ENCODE measurements around the gene WIPF1. TPM values are rescaled to one million over a fixed set of nuclear protein-coding genes. Genes with fewer than 3 reads are reported as not detected.

Gene WIPF1
- total RNA-seq, 1 experiment from 2014 or later, result 6.4 TPM

DNA sequence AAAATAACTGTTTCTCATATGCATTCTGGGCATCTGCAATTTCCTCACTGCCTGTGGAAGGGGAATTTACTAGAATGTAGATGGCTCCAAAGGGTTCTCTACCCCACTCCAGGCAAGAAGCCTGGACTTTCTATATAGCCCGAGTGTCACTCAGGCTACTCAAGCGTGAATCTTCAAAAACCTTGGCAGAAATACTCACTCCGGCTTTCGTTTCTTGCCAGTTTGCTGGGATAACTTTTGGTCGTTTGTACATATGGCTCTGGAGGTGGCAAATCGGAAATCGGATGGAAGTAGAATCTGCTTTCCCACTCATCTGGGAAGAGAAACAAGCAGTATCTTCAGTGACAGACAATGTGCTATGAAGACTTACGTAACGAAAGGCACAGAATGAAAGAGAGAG is 30.7 kb downstream of the WIPF1 start:
- no peak for DNase-seq (ENCODE audit: low spot score)
- no peaks in the 10 kb centered on the region for H3K4me1 Mint-ChIP-seq
- ATAC-seq, result no peak
- H3K27me3 Mint-ChIP-seq (ENCODE audit: low read depth), result peaks cover 3% of the 10 kb centered on the region; the same call in 1 of the 2 replicates
- TF ChIP-seq TCF7 (CRISPR knock-in tag; IDR thresholded peaks at IDR 0.05; ENCODE audit: low read depth), result no peak
- no peak for TF ChIP-seq MXD4 (CRISPR knock-in tag; IDR thresholded peaks at IDR 0.05; ENCODE audit: borderline replicate concordance)
- TF ChIP-seq ESRRA (CRISPR knock-in tag; IDR thresholded peaks at IDR 0.05; ENCODE audit: borderline replicate concordance), result no peak
- TF ChIP-seq, protein P1, sequence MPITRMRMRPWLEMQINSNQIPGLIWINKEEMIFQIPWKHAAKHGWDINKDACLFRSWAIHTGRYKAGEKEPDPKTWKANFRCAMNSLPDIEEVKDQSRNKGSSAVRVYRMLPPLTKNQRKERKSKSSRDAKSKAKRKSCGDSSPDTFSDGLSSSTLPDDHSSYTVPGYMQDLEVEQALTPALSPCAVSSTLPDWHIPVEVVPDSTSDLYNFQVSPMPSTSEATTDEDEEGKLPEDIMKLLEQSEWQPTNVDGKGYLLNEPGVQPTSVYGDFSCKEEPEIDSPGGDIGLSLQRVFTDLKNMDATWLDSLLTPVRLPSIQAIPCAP (CRISPR knock-in tag; IDR thresholded peaks at IDR 0.05), result no peak
- TF ChIP-seq, protein P2, sequence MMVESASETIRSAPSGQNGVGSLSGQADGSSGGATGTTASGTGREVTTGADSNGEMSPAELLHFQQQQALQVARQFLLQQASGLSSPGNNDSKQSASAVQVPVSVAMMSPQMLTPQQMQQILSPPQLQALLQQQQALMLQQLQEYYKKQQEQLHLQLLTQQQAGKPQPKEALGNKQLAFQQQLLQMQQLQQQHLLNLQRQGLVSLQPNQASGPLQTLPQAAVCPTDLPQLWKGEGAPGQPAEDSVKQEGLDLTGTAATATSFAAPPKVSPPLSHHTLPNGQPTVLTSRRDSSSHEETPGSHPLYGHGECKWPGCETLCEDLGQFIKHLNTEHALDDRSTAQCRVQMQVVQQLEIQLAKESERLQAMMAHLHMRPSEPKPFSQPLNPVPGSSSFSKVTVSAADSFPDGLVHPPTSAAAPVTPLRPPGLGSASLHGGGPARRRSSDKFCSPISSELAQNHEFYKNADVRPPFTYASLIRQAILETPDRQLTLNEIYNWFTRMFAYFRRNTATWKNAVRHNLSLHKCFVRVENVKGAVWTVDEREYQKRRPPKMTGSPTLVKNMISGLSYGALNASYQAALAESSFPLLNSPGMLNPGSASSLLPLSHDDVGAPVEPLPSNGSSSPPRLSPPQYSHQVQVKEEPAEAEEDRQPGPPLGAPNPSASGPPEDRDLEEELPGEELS (CRISPR knock-in tag; IDR thresholded peaks at IDR 0.05), result no peak
- TF ChIP-seq GTF2I (CRISPR knock-in tag; conservative IDR thresholded peaks at IDR 0.05), result no peak
- TF ChIP-seq, protein P3, sequence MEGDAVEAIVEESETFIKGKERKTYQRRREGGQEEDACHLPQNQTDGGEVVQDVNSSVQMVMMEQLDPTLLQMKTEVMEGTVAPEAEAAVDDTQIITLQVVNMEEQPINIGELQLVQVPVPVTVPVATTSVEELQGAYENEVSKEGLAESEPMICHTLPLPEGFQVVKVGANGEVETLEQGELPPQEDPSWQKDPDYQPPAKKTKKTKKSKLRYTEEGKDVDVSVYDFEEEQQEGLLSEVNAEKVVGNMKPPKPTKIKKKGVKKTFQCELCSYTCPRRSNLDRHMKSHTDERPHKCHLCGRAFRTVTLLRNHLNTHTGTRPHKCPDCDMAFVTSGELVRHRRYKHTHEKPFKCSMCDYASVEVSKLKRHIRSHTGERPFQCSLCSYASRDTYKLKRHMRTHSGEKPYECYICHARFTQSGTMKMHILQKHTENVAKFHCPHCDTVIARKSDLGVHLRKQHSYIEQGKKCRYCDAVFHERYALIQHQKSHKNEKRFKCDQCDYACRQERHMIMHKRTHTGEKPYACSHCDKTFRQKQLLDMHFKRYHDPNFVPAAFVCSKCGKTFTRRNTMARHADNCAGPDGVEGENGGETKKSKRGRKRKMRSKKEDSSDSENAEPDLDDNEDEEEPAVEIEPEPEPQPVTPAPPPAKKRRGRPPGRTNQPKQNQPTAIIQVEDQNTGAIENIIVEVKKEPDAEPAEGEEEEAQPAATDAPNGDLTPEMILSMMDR (IDR thresholded peaks at IDR 0.05), result no peak
- TF ChIP-seq, protein P4, sequence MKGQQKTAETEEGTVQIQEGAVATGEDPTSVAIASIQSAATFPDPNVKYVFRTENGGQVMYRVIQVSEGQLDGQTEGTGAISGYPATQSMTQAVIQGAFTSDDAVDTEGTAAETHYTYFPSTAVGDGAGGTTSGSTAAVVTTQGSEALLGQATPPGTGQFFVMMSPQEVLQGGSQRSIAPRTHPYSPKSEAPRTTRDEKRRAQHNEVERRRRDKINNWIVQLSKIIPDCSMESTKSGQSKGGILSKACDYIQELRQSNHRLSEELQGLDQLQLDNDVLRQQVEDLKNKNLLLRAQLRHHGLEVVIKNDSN (CRISPR knock-in tag; IDR thresholded peaks at IDR 0.05), result no peak
- TF ChIP-seq JUN (CRISPR knock-in tag; IDR thresholded peaks at IDR 0.05), result no peak
- TF ChIP-seq TP53 (CRISPR knock-in tag; IDR thresholded peaks at IDR 0.05), result no peak
- TF ChIP-seq, protein P5, sequence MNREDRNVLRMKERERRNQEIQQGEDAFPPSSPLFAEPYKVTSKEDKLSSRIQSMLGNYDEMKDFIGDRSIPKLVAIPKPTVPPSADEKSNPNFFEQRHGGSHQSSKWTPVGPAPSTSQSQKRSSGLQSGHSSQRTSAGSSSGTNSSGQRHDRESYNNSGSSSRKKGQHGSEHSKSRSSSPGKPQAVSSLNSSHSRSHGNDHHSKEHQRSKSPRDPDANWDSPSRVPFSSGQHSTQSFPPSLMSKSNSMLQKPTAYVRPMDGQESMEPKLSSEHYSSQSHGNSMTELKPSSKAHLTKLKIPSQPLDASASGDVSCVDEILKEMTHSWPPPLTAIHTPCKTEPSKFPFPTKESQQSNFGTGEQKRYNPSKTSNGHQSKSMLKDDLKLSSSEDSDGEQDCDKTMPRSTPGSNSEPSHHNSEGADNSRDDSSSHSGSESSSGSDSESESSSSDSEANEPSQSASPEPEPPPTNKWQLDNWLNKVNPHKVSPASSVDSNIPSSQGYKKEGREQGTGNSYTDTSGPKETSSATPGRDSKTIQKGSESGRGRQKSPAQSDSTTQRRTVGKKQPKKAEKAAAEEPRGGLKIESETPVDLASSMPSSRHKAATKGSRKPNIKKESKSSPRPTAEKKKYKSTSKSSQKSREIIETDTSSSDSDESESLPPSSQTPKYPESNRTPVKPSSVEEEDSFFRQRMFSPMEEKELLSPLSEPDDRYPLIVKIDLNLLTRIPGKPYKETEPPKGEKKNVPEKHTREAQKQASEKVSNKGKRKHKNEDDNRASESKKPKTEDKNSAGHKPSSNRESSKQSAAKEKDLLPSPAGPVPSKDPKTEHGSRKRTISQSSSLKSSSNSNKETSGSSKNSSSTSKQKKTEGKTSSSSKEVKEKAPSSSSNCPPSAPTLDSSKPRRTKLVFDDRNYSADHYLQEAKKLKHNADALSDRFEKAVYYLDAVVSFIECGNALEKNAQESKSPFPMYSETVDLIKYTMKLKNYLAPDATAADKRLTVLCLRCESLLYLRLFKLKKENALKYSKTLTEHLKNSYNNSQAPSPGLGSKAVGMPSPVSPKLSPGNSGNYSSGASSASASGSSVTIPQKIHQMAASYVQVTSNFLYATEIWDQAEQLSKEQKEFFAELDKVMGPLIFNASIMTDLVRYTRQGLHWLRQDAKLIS (CRISPR knock-in tag; IDR thresholded peaks at IDR 0.05; ENCODE audit: borderline replicate concordance), result no peak
- TF ChIP-seq, protein P6, sequence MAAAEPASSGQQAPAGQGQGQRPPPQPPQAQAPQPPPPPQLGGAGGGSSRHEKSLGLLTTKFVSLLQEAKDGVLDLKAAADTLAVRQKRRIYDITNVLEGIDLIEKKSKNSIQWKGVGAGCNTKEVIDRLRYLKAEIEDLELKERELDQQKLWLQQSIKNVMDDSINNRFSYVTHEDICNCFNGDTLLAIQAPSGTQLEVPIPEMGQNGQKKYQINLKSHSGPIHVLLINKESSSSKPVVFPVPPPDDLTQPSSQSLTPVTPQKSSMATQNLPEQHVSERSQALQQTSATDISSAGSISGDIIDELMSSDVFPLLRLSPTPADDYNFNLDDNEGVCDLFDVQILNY (CRISPR knock-in tag; IDR thresholded peaks at IDR 0.05), result no peak
- TF ChIP-seq ZNF671 (CRISPR knock-in tag; IDR thresholded peaks at IDR 0.05), result no peak
- no peak for TF ChIP-seq CBFB (CRISPR knock-in tag; IDR thresholded peaks at IDR 0.05; ENCODE audit: low read depth)
- TF ChIP-seq, protein P7, sequence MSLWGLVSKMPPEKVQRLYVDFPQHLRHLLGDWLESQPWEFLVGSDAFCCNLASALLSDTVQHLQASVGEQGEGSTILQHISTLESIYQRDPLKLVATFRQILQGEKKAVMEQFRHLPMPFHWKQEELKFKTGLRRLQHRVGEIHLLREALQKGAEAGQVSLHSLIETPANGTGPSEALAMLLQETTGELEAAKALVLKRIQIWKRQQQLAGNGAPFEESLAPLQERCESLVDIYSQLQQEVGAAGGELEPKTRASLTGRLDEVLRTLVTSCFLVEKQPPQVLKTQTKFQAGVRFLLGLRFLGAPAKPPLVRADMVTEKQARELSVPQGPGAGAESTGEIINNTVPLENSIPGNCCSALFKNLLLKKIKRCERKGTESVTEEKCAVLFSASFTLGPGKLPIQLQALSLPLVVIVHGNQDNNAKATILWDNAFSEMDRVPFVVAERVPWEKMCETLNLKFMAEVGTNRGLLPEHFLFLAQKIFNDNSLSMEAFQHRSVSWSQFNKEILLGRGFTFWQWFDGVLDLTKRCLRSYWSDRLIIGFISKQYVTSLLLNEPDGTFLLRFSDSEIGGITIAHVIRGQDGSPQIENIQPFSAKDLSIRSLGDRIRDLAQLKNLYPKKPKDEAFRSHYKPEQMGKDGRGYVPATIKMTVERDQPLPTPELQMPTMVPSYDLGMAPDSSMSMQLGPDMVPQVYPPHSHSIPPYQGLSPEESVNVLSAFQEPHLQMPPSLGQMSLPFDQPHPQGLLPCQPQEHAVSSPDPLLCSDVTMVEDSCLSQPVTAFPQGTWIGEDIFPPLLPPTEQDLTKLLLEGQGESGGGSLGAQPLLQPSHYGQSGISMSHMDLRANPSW (CRISPR knock-in tag; conservative IDR thresholded peaks at IDR 0.05; ENCODE audit: low read depth), result no peak
- TF ChIP-seq, protein P8, sequence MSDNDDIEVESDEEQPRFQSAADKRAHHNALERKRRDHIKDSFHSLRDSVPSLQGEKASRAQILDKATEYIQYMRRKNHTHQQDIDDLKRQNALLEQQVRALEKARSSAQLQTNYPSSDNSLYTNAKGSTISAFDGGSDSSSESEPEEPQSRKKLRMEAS (CRISPR knock-in tag; IDR thresholded peaks at IDR 0.05), result no peak
- TF ChIP-seq, protein P9, sequence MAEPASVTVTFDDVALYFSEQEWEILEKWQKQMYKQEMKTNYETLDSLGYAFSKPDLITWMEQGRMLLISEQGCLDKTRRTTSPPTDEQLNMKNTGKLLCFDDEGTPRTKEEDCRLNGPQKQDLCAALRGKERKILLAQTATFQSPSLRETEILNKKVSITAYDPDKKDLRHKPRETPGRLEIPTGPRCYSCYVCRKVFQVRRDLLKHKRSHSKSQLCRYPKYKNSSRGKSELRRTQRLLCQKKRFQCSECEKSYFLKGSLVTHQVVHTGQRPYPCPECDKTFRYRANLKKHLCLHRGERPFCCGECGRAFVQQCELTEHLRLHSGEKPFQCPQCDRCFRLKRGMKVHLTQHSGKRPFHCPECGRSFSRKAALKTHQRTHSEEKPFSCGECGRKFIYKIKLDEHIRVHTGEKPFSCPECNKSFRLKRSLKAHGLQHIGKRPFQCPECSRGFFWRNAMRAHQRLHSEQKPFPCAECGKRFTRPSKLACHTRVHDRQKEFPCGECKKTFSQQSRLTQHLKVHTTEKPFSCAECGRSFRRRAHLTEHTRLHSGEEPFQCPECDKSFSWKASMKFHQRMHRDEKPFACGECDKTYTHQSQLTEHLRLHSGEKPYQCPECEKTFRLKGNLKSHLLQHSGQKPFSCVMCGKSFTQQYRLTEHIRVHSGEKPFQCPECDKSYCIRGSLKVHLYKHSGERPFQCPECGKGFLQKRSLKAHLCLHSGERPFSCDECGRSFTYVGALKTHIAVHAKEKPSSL (CRISPR knock-in tag; conservative IDR thresholded peaks at IDR 0.05), result no peak
- H3K36me3 Mint-ChIP-seq, result peaks cover 4% of the 10 kb centered on the region; the same call in 1 of the 2 replicates
- no peak overlapping the region for H3K27ac Mint-ChIP-seq
- no peak overlapping the region for H3K4me3 Mint-ChIP-seq
- ChIA-PET POLR2A (no interaction called here), CTCF (interaction anchor here (1.6 kb wide), 1 partner anchor 20 kb away, joined by 4 read pairs; no protein-coding TSS in a partner anchor)
- no peaks in the 10 kb centered on the region for H3K9me3 Mint-ChIP-seq

All from WTC11 (cell line).